ENCODE data around the gene NXT2.
"Not testable (repeated sequence)": the region's sequence is repeated elsewhere in the genome, so short reads cannot be mapped to it uniquely, and the experiment has no call there.

The NXT2 gene

GRCh38 chrX:109536439-109537323 lies at the start of gene NXT2:
Gene NXT2, plus strand, starts transcription at chrX:109536844. Its CDS starts 163 bp downstream, at chrX:109537007.
- FAIRE-seq, result no peak

GRCh38 chrX:109487640-109488039 lies 49.0 kb upstream of the NXT2 start:
- FAIRE-seq, result no peak

DNA sequence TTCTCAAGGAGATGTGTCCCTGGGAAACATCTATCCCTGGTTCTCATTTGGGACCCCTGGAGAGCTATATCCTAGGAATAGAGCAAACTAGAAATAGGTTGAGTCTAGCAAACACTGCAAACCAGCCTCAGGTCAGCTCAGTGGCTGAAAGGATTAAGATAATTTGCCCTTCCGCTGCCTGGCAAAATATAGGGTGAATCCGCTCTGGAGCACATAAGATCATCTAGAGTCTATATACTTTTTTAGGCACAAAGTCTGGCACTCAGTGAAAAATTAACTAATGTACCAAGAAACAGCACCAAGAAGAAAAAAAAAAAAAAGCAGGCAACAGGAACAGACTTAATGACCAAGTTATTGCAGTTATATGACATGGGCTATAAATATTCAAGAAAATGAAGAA lies 47.5 kb upstream of the NXT2 start:
- FAIRE-seq, result no peak

DNA sequence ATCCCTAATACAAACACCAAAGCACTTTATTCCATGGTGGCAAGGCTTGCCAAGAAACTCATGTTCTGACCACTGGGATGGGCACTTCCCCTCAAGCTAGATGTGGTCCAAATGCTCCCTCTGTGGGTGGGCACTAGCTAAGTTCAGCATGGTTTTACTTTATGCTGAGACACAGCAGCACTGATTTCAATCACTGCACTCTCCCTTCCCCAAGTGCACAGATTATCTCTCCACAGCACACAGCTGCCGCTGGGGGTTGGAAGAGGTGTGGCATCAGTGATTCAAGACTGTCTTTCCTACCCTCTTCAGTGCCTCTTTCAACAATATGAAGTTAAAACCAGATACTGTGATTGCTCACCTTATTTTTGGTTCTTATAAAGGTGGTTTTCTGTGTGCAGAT lies 38.2 kb upstream of the NXT2 start:
- FAIRE-seq, result no peak

- FAIRE-seq, result no peak
Observed at GRCh38 chrX:109501176-109501575, 35.5 kb upstream of the NXT2 start.

DNA sequence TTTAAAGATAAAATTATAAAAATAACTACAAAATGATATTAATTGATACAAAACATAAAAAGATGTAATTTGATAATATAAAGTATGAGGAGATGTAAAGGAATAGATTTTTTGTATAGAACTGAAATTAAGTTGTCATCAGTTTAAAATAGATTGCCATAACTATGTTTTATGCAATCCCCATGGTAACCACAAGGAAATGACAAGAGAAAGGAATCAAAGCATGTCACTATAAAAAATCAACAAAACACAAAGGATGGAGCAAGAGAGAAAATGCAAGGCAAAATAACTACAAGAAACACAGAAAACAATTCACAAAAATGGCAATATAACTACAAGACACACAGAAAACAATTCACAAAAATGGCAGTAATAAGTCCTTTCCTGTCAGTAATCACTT lies 27.7 kb upstream of the NXT2 start:
- FAIRE-seq, result peak; percentile 59

DNA sequence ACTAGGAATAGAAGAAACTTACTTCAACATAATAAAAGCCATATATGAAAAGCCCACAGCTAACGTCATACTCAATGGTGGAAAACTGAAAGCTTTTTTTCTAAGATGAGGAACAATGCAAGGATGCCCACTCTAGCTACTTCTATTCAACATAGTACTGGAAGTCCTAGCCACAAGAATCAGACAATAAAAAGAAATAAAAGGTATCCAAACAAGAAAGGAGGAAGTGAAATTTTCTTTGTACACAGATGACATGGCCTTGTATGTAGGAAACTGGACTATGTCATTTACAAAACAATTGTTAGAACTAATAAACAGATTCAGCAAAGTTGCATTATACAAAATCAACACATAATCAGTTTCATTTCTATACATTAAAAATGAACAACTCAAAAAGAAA lies 25.5 kb upstream of the NXT2 start:
- no peak for FAIRE-seq

GRCh38 chrX:109519001-109519400 lies 17.6 kb upstream of the NXT2 start:
- FAIRE-seq, result no peak

GRCh38 chrX:109533005-109533404 lies 3.6 kb upstream of the NXT2 start:
- FAIRE-seq, result no peak

DNA sequence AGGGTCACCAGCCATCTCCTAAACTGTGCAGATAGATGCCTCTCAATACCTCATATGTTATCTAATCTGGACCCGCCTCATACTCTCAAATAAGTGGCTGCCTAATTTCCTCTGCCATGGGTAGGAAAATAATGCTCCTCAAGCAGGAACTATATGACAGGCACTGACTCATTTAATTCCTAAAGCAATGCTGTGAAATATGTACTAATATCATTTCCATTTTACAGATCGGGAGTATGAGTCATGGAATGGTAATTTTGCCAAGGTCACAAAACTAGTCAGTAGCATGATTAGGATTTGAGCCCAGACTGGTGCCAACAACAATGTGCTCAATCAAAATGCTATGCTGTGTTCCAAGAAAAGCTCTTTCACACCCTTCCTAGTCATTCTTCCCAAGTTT lies 3.0 kb upstream of the NXT2 start:
- no peak for FAIRE-seq

GRCh38 chrX:109534933-109535332 lies 1.7 kb upstream of the NXT2 start:
- no peak for FAIRE-seq

GRCh38 chrX:109535578-109535977 lies 1.1 kb upstream of the NXT2 start:
- FAIRE-seq, result no peak

- no peak for FAIRE-seq
Observed at GRCh38 chrX:109537324-109537665, 651 bp downstream of the NXT2 start.

DNA sequence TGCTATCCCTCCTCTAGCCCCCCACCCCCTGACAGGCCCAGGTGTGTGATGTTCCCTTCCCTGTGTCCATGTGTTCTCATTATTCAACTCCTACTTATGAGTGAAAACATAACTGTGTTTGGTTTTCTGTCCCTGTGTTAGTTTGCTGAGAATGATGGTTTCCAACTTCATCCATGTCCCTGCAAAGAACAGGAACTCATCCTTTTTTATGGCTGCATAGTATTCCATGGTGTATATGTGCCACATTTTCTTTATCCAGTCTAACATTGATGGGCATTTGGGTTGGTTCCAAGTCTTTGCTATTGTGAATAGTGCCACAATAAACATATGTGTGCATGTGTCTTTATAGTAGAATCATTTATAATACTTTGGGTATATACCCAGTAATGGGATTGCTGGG lies 2.4 kb downstream of the NXT2 start:
- not testable (repeated sequence) for FAIRE-seq

GRCh38 chrX:109553862-109554261 lies 17.2 kb downstream of the NXT2 start:
- FAIRE-seq, result no peak

- not testable (repeated sequence) for FAIRE-seq
Observed at GRCh38 chrX:109576083-109576482, 39.4 kb downstream of the NXT2 start.

DNA sequence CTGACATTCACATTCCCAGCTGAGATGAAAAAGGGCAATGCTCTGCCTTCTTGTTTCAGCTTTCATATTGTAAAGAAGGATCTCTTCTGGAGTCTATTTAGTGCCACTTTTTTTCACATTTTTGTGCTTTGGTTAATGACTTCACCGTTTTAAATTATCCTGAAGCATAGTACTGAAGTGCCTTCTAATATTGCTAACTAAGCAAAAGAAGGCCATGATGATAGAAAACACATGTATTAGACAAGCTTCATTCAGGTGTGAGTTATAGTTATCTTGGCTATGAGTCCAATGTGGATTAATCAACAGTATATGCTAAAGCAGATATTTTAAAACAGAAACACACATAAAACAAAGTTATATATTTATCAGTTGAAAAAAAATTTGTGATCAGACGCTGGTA lies 40.4 kb downstream of the NXT2 start:
- FAIRE-seq, result no peak

DNA sequence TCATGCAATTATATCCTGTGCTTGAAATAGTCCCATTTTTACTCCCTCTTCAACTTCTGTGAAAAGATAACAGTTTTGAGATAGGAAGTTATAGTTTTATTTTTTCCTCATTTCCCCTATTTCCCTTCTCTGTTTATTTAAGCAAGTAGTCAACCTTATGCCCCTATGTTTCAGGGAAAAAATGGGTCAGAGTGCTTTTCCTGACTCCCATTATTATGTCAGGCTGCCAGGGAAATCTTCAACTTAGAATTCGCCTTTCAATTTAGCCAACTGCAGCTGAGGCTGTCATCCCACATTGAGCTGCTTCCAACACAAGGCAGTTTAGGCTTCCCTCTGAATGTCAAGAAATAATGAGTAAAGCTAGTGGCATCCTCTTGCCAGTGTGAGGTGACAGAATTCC lies 42.3 kb downstream of the NXT2 start:
- no peak for FAIRE-seq

- FAIRE-seq, result no peak
Observed at GRCh38 chrX:109585488-109585887, 48.8 kb downstream of the NXT2 start.

DNA sequence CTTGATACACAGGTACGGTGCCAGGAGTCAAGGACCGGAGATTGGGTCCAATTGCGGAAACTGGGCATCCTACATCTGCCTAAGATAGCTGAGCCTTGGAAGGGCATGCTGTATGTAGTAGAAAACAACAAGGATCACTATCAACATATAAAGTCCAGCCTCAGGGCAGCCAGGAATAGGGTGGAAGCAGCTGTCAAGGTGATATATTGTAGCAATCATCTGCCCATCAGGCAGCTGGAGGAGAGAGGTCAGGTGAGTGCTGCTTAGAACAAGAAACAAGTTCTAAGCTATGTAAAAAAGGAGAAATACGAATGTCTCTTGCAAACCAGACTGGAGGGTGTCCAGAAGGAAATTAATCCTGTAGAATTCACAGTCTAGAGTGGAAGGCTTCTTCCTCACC lies 53.5 kb downstream of the NXT2 start:
- no peak for FAIRE-seq

Data from A204.1 (cell line).